Measurements from ENCODE around the gene ATG13.

The ATG13 gene

GRCh38 chr11:46696212-46696558, 78.8 kb downstream of the ATG13 start:
- no peak overlapping the region for H3K4me3 ChIP-seq (ENCODE audit: low read length in 2 of 2)
- no peak overlapping the region for H2BK5ac ChIP-seq (ENCODE audit: low read length)
- H3K14ac ChIP-seq (ENCODE audit: low read length), result no peak overlapping the region
- H2BK15ac ChIP-seq (ENCODE audit: low read length), result no peak overlapping the region
- no peak overlapping the region for H3K4ac ChIP-seq (ENCODE audit: low read length)
- no peak overlapping the region for H4K8ac ChIP-seq (ENCODE audit: low read depth, low read length)
- no peak overlapping the region for H3K9ac ChIP-seq (ENCODE audit: low read depth, low read length, poor library complexity)
- no peak overlapping the region for H2BK12ac ChIP-seq (ENCODE audit: low read length)
- H2AFZ ChIP-seq (ENCODE audit: low read length), result no peak overlapping the region
- H3K4me1 ChIP-seq (ENCODE audit: control insufficient read depth in 2 of 2, insufficient read depth in 1 of 2, low read depth in 1 of 2, low read length in 2 of 2), result no peaks in the 10 kb centered on the region
- H2AK5ac ChIP-seq (ENCODE audit: low read depth, low read length), result no peak overlapping the region
- H3K27me3 ChIP-seq (ENCODE audit: control insufficient read depth in 3 of 3, insufficient read depth in 3 of 3, low read depth in 1 of 3, low read length in 3 of 3), result no peaks in the 10 kb centered on the region
- peaks cover 7% of the 10 kb centered on the region for H3K79me1 ChIP-seq (ENCODE audit: low read depth, low read length)
- no CpG with 5 or more reads among the region's 11 CpGs for WGBS, 2 donors (ENCODE audit: extremely low coverage in 2 of 2, insufficient read length in 2 of 2, insufficient replicate concordance in 1 of 2)
- no peak overlapping the region for H3K18ac ChIP-seq (ENCODE audit: low read length)
- no peak for DNase-seq (ENCODE audit: low spot score)
- H3K27ac ChIP-seq (replicated peaks; ENCODE audit: low read length), result no peak overlapping the region
- H3K36me3 ChIP-seq (replicated peaks in 1 of 2; ENCODE audit: control insufficient read depth in 2 of 2, insufficient read depth in 2 of 2, low read length in 2 of 2), result peaks cover 16 to 38% of the 10 kb centered on the region in 2 donors
- no peaks in the 10 kb centered on the region for H3K9me3 ChIP-seq (replicated peaks in 1 of 2; ENCODE audit: control insufficient read depth in 2 of 2, insufficient read depth in 1 of 2, low read depth in 1 of 2, low read length in 2 of 2)
- H3K4me2 ChIP-seq (ENCODE audit: insufficient read depth, low read length, poor library complexity, severe bottlenecking), result no peak overlapping the region
- H4K91ac ChIP-seq (ENCODE audit: low read depth, low read length, poor library complexity), result no peak overlapping the region
- peak overlapping the region; percentile 80 for H3K23ac ChIP-seq (ENCODE audit: low read depth, low read length, poor library complexity)
- no peak overlapping the region for H2BK120ac ChIP-seq (ENCODE audit: low read depth, low read length)

GRCh38 chr11:46697303-46697702, 80.0 kb downstream of the ATG13 start:
- Histone ChIP-seq H3K4me3 (ENCODE audit: low read length in 2 of 2) (no peak overlapping the region), H3K4me2 (ENCODE audit: insufficient read depth, low read length, poor library complexity, severe bottlenecking) (no peak overlapping the region), H2BK12ac (ENCODE audit: low read length) (no peak overlapping the region), H3K27ac (replicated peaks; ENCODE audit: low read length) (no peak overlapping the region), H4K91ac (ENCODE audit: low read depth, low read length, poor library complexity) (no peak overlapping the region), H3K18ac (ENCODE audit: low read length) (no peak overlapping the region), H3K14ac (ENCODE audit: low read length) (no peak overlapping the region), H3K23ac (ENCODE audit: low read depth, low read length, poor library complexity) (no peak overlapping the region), H2BK120ac (ENCODE audit: low read depth, low read length) (no peak overlapping the region), H3K9ac (ENCODE audit: low read depth, low read length, poor library complexity) (peak overlapping the region; percentile 16), H3K4me1 (ENCODE audit: control insufficient read depth in 2 of 2, insufficient read depth in 1 of 2, low read depth in 1 of 2, low read length in 2 of 2) (peaks cover 3 to 4% of the 10 kb centered on the region in 2 donors), H3K79me1 (ENCODE audit: low read depth, low read length) (peaks cover 9% of the 10 kb centered on the region), H3K9me3 (replicated peaks in 1 of 2; ENCODE audit: control insufficient read depth in 2 of 2, insufficient read depth in 1 of 2, low read depth in 1 of 2, low read length in 2 of 2) (no peaks in the 10 kb centered on the region), H2BK15ac (ENCODE audit: low read length) (no peak overlapping the region), H2BK5ac (ENCODE audit: low read length) (peak overlapping the region; percentile 57), H3K36me3 (replicated peaks in 1 of 2; ENCODE audit: control insufficient read depth in 2 of 2, insufficient read depth in 2 of 2, low read length in 2 of 2) (peaks cover 16 to 33% of the 10 kb centered on the region in 2 donors), H2AK5ac (ENCODE audit: low read depth, low read length) (no peak overlapping the region), H3K4ac (ENCODE audit: low read length) (no peak overlapping the region), H3K27me3 (ENCODE audit: control insufficient read depth in 3 of 3, insufficient read depth in 3 of 3, low read depth in 1 of 3, low read length in 3 of 3) (no peaks in the 10 kb centered on the region), H2AFZ (ENCODE audit: low read length) (no peak overlapping the region), H4K8ac (ENCODE audit: low read depth, low read length) (no peak overlapping the region)
- no peak for DNase-seq (ENCODE audit: low spot score)
- WGBS, 2 donors (ENCODE audit: extremely low coverage in 2 of 2, insufficient read length in 2 of 2, insufficient replicate concordance in 1 of 2), result no CpG with 5 or more reads among the region's 3 CpGs

- Histone ChIP-seq H3K9me3 (replicated peaks in 1 of 2; ENCODE audit: control insufficient read depth in 2 of 2, insufficient read depth in 1 of 2, low read depth in 1 of 2, low read length in 2 of 2) (no peaks in the 10 kb centered on the region), H3K18ac (ENCODE audit: low read length) (no peak overlapping the region), H3K23ac (ENCODE audit: low read depth, low read length, poor library complexity) (no peak overlapping the region), H2BK15ac (ENCODE audit: low read length) (no peak overlapping the region), H2BK12ac (ENCODE audit: low read length) (no peak overlapping the region), H3K4ac (ENCODE audit: low read length) (no peak overlapping the region), H3K4me2 (ENCODE audit: insufficient read depth, low read length, poor library complexity, severe bottlenecking) (no peak overlapping the region), H2BK5ac (ENCODE audit: low read length) (peak overlapping the region; percentile 57), H4K91ac (ENCODE audit: low read depth, low read length, poor library complexity) (no peak overlapping the region), H3K9ac (ENCODE audit: low read depth, low read length, poor library complexity) (no peak overlapping the region), H3K27ac (replicated peaks; ENCODE audit: low read length) (no peak overlapping the region), H3K14ac (ENCODE audit: low read length) (no peak overlapping the region), H2BK120ac (ENCODE audit: low read depth, low read length) (no peak overlapping the region), H3K79me1 (ENCODE audit: low read depth, low read length) (peaks cover 9% of the 10 kb centered on the region), H3K36me3 (replicated peaks in 1 of 2; ENCODE audit: control insufficient read depth in 2 of 2, insufficient read depth in 2 of 2, low read length in 2 of 2) (peaks cover 18 to 35% of the 10 kb centered on the region in 2 donors), H3K4me3 (ENCODE audit: low read length in 2 of 2) (no peak overlapping the region), H2AK5ac (ENCODE audit: low read depth, low read length) (no peak overlapping the region), H3K27me3 (ENCODE audit: control insufficient read depth in 3 of 3, insufficient read depth in 3 of 3, low read depth in 1 of 3, low read length in 3 of 3) (no peaks in the 10 kb centered on the region), H4K8ac (ENCODE audit: low read depth, low read length) (no peak overlapping the region), H2AFZ (ENCODE audit: low read length) (no peak overlapping the region), H3K4me1 (ENCODE audit: control insufficient read depth in 2 of 2, insufficient read depth in 1 of 2, low read depth in 1 of 2, low read length in 2 of 2) (peaks cover 3 to 4% of the 10 kb centered on the region in 2 donors)
- no CpG with 5 or more reads among the region's 2 CpGs for WGBS, 2 donors (ENCODE audit: extremely low coverage in 2 of 2, insufficient read length in 2 of 2, insufficient replicate concordance in 1 of 2)
- DNase-seq (ENCODE audit: low spot score), result no peak
These were observed 80.4 kb downstream of the ATG13 start for GRCh38 chr11:46697723-46698122.

GRCh38 chr11:46698597-46698996, 81.2 kb downstream of the ATG13 start:
- Histone ChIP-seq H2BK120ac (ENCODE audit: low read depth, low read length) (no peak overlapping the region), H3K27ac (replicated peaks; ENCODE audit: low read length) (no peak overlapping the region), H4K91ac (ENCODE audit: low read depth, low read length, poor library complexity) (no peak overlapping the region), H2AK5ac (ENCODE audit: low read depth, low read length) (no peak overlapping the region), H4K8ac (ENCODE audit: low read depth, low read length) (no peak overlapping the region), H2BK15ac (ENCODE audit: low read length) (no peak overlapping the region), H3K4me3 (ENCODE audit: low read length in 2 of 2) (no peak overlapping the region), H3K4ac (ENCODE audit: low read length) (no peak overlapping the region), H3K23ac (ENCODE audit: low read depth, low read length, poor library complexity) (no peak overlapping the region), H2BK12ac (ENCODE audit: low read length) (no peak overlapping the region), H3K9ac (ENCODE audit: low read depth, low read length, poor library complexity) (no peak overlapping the region), H3K14ac (ENCODE audit: low read length) (no peak overlapping the region), H3K4me2 (ENCODE audit: insufficient read depth, low read length, poor library complexity, severe bottlenecking) (no peak overlapping the region), H2BK5ac (ENCODE audit: low read length) (no peak overlapping the region), H2AFZ (ENCODE audit: low read length) (no peak overlapping the region), H3K27me3 (ENCODE audit: control insufficient read depth in 3 of 3, insufficient read depth in 3 of 3, low read depth in 1 of 3, low read length in 3 of 3) (no peaks in the 10 kb centered on the region), H3K9me3 (replicated peaks in 1 of 2; ENCODE audit: control insufficient read depth in 2 of 2, insufficient read depth in 1 of 2, low read depth in 1 of 2, low read length in 2 of 2) (no peaks in the 10 kb centered on the region), H3K4me1 (ENCODE audit: control insufficient read depth in 2 of 2, insufficient read depth in 1 of 2, low read depth in 1 of 2, low read length in 2 of 2) (peaks cover 3 to 4% of the 10 kb centered on the region in 2 donors), H3K18ac (ENCODE audit: low read length) (no peak overlapping the region), H3K79me1 (ENCODE audit: low read depth, low read length) (peaks cover 9% of the 10 kb centered on the region), H3K36me3 (replicated peaks in 1 of 2; ENCODE audit: control insufficient read depth in 2 of 2, insufficient read depth in 2 of 2, low read length in 2 of 2) (peaks cover 22 to 38% of the 10 kb centered on the region in 2 donors)
- WGBS, 2 donors (ENCODE audit: extremely low coverage in 2 of 2, insufficient read length in 2 of 2, insufficient replicate concordance in 1 of 2), result no CpG with 5 or more reads among the region's 1 CpG
- DNase-seq (ENCODE audit: low spot score), result no peak
